ENCODE data around the gene FHIT. TPM values are rescaled to one million over a fixed set of nuclear protein-coding genes. Genes with fewer than 3 reads are reported as not detected.
A peak's percentile ranks its signal among the peaks of the same experiment; 100 is the strongest.

Gene FHIT
- total RNA-seq (10 to 100 TPM in 2 of 5 donors, 1 to 10 TPM in 3; 1.8 to 10.6 (median 7.5) TPM), polyA plus RNA-seq (1 to 10 TPM; 5.0 to 8.2 (median 6.6) TPM)
- long read RNA-seq, donor 1, result 0 reads
- long read RNA-seq, donor 2, result 0 reads
- long read RNA-seq, donor 3, result 0 reads
- long read RNA-seq, donor 4, result 0 reads
- long read RNA-seq, donor 5, result 0 reads
- long read RNA-seq, donor 6, result 0 reads
- long read RNA-seq, donor 7, result 0 reads
- long read RNA-seq, donor 8, result 0 reads
- long read RNA-seq, donor 9, result 0 reads
- long read RNA-seq, donor 10, result 0 reads

- intact Hi-C loops (cut with DNase I; ENCODE audit: low total_unique reads), result no loop called here
- H3K4me1 ChIP-seq, result peaks cover 0 to 17% (median 16%) of the 10 kb centered on the region in 4 donors
- H3K36me3 ChIP-seq, result no peaks in the 10 kb centered on the region
- TF ChIP-seq, protein P1, sequence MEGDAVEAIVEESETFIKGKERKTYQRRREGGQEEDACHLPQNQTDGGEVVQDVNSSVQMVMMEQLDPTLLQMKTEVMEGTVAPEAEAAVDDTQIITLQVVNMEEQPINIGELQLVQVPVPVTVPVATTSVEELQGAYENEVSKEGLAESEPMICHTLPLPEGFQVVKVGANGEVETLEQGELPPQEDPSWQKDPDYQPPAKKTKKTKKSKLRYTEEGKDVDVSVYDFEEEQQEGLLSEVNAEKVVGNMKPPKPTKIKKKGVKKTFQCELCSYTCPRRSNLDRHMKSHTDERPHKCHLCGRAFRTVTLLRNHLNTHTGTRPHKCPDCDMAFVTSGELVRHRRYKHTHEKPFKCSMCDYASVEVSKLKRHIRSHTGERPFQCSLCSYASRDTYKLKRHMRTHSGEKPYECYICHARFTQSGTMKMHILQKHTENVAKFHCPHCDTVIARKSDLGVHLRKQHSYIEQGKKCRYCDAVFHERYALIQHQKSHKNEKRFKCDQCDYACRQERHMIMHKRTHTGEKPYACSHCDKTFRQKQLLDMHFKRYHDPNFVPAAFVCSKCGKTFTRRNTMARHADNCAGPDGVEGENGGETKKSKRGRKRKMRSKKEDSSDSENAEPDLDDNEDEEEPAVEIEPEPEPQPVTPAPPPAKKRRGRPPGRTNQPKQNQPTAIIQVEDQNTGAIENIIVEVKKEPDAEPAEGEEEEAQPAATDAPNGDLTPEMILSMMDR (IDR thresholded peaks at IDR 0.05), result no peak
- TF ChIP-seq POLR2AphosphoS5 (IDR thresholded peaks at IDR 0.05), result peak in 2 of 3 donors; percentile 45 to 79
- H3K27me3 ChIP-seq, result no peaks in the 10 kb centered on the region
- peak; percentile 96 to 99 for DNase-seq
- H3K9me3 ChIP-seq, result no peaks in the 10 kb centered on the region
- H3K27ac ChIP-seq, result peak within 1 kb of the TSS; percentile 72 to 90 (median 85)
- H3K4me3 ChIP-seq, result peak within 1 kb of the TSS; percentile 66 to 83 (median 72)
- WGBS, 5 donors, result 0 to 2% (median 1%) methylated on average over 38 to 41 of the region's 41 CpGs
Observed at GRCh38 chr3:61251174-61251972, at the start of gene FHIT. FHIT (minus strand) TSS chr3:61251452.

DNA sequence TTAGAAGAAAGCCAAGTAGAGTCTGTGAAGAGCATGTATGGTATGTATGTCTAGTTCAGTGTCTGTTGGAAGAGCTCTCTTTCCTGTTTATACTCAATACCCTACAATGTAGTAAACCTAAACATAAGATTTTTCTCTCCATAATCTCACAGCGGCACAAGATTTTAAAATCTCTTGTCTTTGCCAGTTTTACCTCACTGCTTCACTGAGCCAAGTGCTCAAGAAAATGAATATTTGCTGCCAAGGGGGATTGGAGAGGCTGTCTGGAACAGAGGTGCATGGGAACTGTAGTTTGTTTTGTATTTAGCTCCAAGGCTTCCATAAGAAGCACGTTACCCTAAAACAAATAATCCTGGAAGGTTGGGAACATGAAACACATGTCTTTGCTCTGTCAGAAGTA is 49.5 kb upstream of the FHIT start:
- Histone ChIP-seq H3K36me3 (no peaks in the 10 kb centered on the region), H3K27me3 (no peaks in the 10 kb centered on the region), H3K27ac (no peak overlapping the region), H3K4me1 (no peaks in the 10 kb centered on the region), H3K9me3 (no peaks in the 10 kb centered on the region), H3K4me3 (no peak overlapping the region)
- TF ChIP-seq POLR2A (IDR thresholded peaks at IDR 0.05), result no peak
- TF ChIP-seq, protein P1 (IDR thresholded peaks at IDR 0.05), result no peak
- TF ChIP-seq EP300 (IDR thresholded peaks at IDR 0.05), result no peak
- TF ChIP-seq POLR2AphosphoS5 (IDR thresholded peaks at IDR 0.05), result no peak
- 40 to 60% (median 55%) methylated on average over 2 of the region's 2 CpGs for WGBS, 5 donors
- intact Hi-C loops (cut with DNase I; ENCODE audit: low total_unique reads), result no loop called here
- DNase-seq, result peak in 1 of 2 donors; percentile 11

- no peak overlapping the region for H3K4me3 ChIP-seq
- H3K27me3 ChIP-seq, result no peaks in the 10 kb centered on the region
- no peaks in the 10 kb centered on the region for H3K9me3 ChIP-seq
- no peaks in the 10 kb centered on the region for H3K4me1 ChIP-seq
- WGBS, 5 donors, result 75 to 85% (median 84%) methylated on average over 4 of the region's 4 CpGs
- no peak for DNase-seq
- H3K27ac ChIP-seq, result no peak overlapping the region
- H3K36me3 ChIP-seq, result no peaks in the 10 kb centered on the region
- intact Hi-C loops (cut with DNase I; ENCODE audit: low total_unique reads), result no loop called here
- TF ChIP-seq POLR2A (IDR thresholded peaks at IDR 0.05) (no peak), POLR2AphosphoS5 (IDR thresholded peaks at IDR 0.05) (no peak), EP300 (IDR thresholded peaks at IDR 0.05) (no peak)
- TF ChIP-seq, protein P1 (IDR thresholded peaks at IDR 0.05), result no peak
Observed at GRCh38 chr3:61300006-61300380, 48.7 kb upstream of the FHIT start.

DNA sequence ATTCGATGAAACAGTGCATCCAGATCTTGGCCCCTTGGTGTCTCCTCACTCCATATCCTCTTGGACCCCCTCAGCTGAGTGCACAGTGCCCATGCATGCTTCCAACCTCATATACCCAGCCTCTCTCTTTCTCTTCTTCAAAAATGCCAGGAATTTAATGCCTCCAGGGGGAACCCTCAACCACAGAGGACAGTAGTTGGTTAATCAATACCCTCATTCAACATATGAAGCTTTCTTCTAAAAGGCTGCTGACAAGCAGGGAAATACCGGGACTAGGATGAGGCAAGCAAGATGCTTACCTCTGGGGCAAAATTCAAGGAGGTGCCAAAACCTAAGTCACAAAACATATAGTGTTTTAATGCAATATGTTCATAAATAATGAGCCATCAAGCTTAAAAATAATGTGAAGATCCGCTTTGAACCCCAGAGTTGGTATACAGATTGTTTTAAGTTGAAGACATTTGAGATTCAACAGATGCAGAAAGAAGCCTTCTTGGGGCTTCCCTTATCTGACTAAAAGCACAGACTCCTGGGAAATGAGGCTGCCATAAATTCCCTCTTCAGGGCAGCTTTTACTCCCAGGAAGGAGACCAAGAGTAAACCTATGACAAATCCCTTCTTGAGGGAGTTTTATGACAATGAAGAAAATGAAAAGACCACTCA is 48.2 kb upstream of the FHIT start:
- Histone ChIP-seq H3K27ac (no peak overlapping the region), H3K27me3 (no peaks in the 10 kb centered on the region), H3K4me3 (no peak overlapping the region), H3K36me3 (no peaks in the 10 kb centered on the region), H3K9me3 (no peaks in the 10 kb centered on the region), H3K4me1 (no peaks in the 10 kb centered on the region)
- TF ChIP-seq, protein P1 (IDR thresholded peaks at IDR 0.05), result no peak
- no peak for TF ChIP-seq EP300 (IDR thresholded peaks at IDR 0.05)
- no peak for TF ChIP-seq POLR2A (IDR thresholded peaks at IDR 0.05)
- no peak for TF ChIP-seq POLR2AphosphoS5 (IDR thresholded peaks at IDR 0.05)
- intact Hi-C loops (cut with DNase I; ENCODE audit: low total_unique reads), result no loop called here
- DNase-seq, result peak in 1 of 2 donors; percentile 28
- WGBS, 5 donors, result 69 to 82% (median 79%) methylated on average over 3 of the region's 3 CpGs
